Measurements from ENCODE around the gene SLC25A41.

Gene SLC25A41

DNA sequence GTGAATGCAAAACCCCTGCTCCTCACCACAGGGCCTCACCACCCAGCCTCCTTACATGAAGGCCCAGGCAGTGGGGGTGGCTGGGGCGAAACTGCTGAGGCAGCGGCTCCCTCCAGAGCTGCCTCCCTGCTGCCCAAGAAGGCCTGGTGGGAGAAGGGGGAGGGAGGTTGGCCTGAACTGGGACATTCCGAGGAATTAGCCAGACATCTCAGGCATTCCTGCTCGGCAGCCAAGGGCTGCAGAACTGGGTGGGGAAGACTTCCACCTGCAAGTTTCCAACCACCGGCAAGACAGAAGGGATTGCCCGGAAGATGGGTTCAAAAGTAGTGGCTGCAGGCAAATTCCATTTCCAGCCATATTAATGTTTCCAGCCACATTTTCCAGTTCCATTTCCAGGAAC lies 55.5 kb downstream of the SLC25A41 start:
- DNase-seq (ENCODE audit: insufficient read length, low spot score) = no peak
- FAIRE-seq = no peak

DNA sequence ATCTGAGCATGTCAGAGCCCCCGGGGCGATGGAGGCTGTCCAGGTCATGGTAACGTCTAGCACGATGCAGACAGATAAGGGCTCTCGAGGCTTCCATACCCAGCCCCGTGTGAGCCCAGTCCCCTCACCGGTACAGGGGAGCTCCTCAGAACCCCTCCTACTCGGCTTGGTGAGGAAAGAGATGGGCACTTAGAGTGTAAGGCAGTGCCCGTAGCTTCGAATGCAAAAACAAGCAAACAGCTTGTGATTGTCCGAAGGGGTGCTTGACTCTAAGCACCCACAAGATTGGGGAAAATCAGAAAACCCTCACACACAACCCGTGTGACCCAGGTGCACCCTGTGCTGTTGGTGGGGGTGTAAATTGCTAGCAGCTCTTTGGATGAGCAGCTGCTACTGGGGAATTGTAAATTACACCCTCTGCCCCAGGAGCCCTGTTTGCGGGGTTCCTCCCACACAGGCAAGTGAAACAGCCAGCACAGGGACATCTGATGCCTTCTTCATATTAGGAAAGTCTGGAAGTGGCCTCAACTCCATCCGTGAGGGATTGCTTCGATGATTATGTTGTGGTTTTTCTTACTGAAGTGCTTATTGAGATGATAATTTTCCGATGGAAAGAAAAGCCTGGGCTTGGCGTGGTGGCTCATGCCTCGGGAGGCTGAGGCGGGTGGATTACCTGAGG lies 56.9 kb downstream of the SLC25A41 start:
- DNase-seq (ENCODE audit: insufficient read length, low spot score) = no peak
- no peak for FAIRE-seq
